Kidney (tissue), 22 donors: Measurements from ENCODE around the gene RBMX. TPM values are rescaled to one million over a fixed set of nuclear protein-coding genes. Genes with fewer than 3 reads are reported as not detected.
"Not testable (repeated sequence)": the region's sequence is repeated elsewhere in the genome, so short reads cannot be mapped to it uniquely, and the experiment has no call there.

ENCODE experiments used
- DNase-seq, 5 donors: peaks; one replicate each; pipeline ENCODE4 v3.0.0-alpha.2; 2013 to 2020
- FAIRE-seq: peaks from 2 replicates; lab custom pipeline; 2012; peaks lifted over from hg19 to GRCh38; lab: Jason Lieb, UNC
- H3K27ac ChIP-seq, 2 donors: one replicate each; pipeline ENCODE4 v1.7.0; 2013; ENCODE audit warnings: low read depth in 2 of 2, low read length in 2 of 2, inconsistent platforms in 1 of 2
- H3K27me3 ChIP-seq: one replicate; pipeline ENCODE4 v1.7.1; 2013; ENCODE audit warnings: low read length, inconsistent platforms; ENCODE audit not compliant: control insufficient read depth, insufficient read depth
- H3K36me3 ChIP-seq, 3 donors: one replicate each; pipeline versions ENCODE4 v1.7.0 to v1.7.1; 2013; ENCODE audit warnings: low read length in 3 of 3, control low read depth in 1 of 3, inconsistent platforms in 1 of 3; ENCODE audit not compliant: insufficient read depth in 3 of 3, control insufficient read depth in 2 of 3
- H3K4me1 ChIP-seq, 3 donors: one replicate each; pipeline versions ENCODE4 v1.7.0 to v1.7.1; 2013; ENCODE audit warnings: low read length in 3 of 3, inconsistent platforms in 1 of 3, low read depth in 1 of 3; ENCODE audit not compliant: control insufficient read depth in 2 of 3, insufficient read depth in 2 of 3
- H3K4me3 ChIP-seq, 3 donors: one replicate each; pipeline versions ENCODE4 v1.7.0 to v1.8.1; 2013; ENCODE audit warnings: low read length in 3 of 3, control low read depth in 1 of 3, inconsistent platforms in 1 of 3
- H3K9ac ChIP-seq, 3 donors: one replicate each; pipeline versions ENCODE4 v1.7.0 to v1.7.1; 2013; ENCODE audit warnings: low read length in 3 of 3, control low read depth in 1 of 3, inconsistent platforms in 1 of 3
- H3K9me3 ChIP-seq, 3 donors: one replicate each; pipeline versions ENCODE4 v1.7.0 to v1.7.1; 2013; ENCODE audit warnings: low read length in 3 of 3, control low read depth in 1 of 3, inconsistent platforms in 1 of 3; ENCODE audit not compliant: control insufficient read depth in 2 of 3, insufficient read depth in 1 of 3
- intact Hi-C: fragments of 100-400 bp; cut with DNase I; formaldehyde crosslinking; loops from one replicate; pipeline ENCODE4 v1.11.1; 2022
- long read RNA-seq, 10 donors: library from polyadenylated mRNA in 1 of 10; unstranded in 1 of 10; transcript quantifications; one replicate each; pipeline ENCODE4 v2.0.0 and lab custom pipeline, GENCODE V29; 2021 to 2026
- polyA plus RNA-seq: library from polyadenylated mRNA; stranded (reverse); fragments of 350-450 nt; fragmentation: Illumina TruSeq; extraction: RNeasy Lipid Tissue Mini Kit (QIAGEN cat#74804); gene quantifications from one replicate; pipeline ENCODE4 v1.2.3, GENCODE V29; 2014; ENCODE audit warnings: low read depth, low replicate concordance; ENCODE audit not compliant: insufficient read depth
- total RNA-seq: library from RNA; stranded (reverse); fragmentation: NEBNext Ultra II Directional; extraction: Animal tissue kit (Norgen Biotek cat#: 25700); gene quantifications from one replicate; pipeline ENCODE4 v1.2.1, GENCODE V29; 2021
- TF ChIP-seq, protein P1 (sequence below): IDR thresholded peaks from 3 replicates; pipeline ENCODE4 v1.5.1; 2012; ENCODE audit warnings: mild to moderate bottlenecking, moderate library complexity, borderline replicate concordance; ENCODE audit not compliant: insufficient read depth; ENCODE audit errors: extremely low read depth
- donor health status: control.
- donor health status: control.
- donor health status: control.
- donor health status: control.
- donor health status: control.
- donor health status: DM: yes; HTN: yes; CAD: no.
- donor health status: Normal renal cell carcinoma (clear cell type).

The RBMX gene
- total RNA-seq (143 TPM), polyA plus RNA-seq (95.0 TPM)
- long read RNA-seq, donor 1, transcript RBMX-210 (2 exons, 563 nt), result minor isoform, 19 of 145 reads
- long read RNA-seq, donor 1, transcript RBMX-205 (3 exons, 2,041 nt), result minor isoform, 6 of 145 reads
- long read RNA-seq, donor 1, transcript RBMX-201 (9 exons, 2,012 nt), result major isoform, 52 of 145 reads
- long read RNA-seq, donor 1, partial matches to known transcripts, result 65 of 145 reads
- long read RNA-seq, donor 1, other reads (novel, unspliced or antisense), result 0 of 145 reads
- long read RNA-seq, donor 2, transcript RBMX-201 (9 exons, 2,012 nt), result major isoform, 82 of 164 reads
- long read RNA-seq, donor 2, transcript RBMX-207 (8 exons, 2,148 nt), result minor isoform, 18 of 164 reads
- long read RNA-seq, donor 2, transcript RBMX-210 (2 exons, 563 nt), result minor isoform, 9 of 164 reads
- long read RNA-seq, donor 2, partial matches to known transcripts, result 51 of 164 reads
- long read RNA-seq, donor 2, other reads (novel, unspliced or antisense), result 0 of 164 reads
- long read RNA-seq, donor 3, transcript RBMX-210 (2 exons, 563 nt), result minor isoform, 24 of 227 reads
- long read RNA-seq, donor 3, transcript RBMX-201 (9 exons, 2,012 nt), result major isoform, 84 of 227 reads
- long read RNA-seq, donor 3, transcript RBMX-207 (8 exons, 2,148 nt), result minor isoform, 12 of 227 reads
- long read RNA-seq, donor 3, partial matches to known transcripts, result 91 of 227 reads
- long read RNA-seq, donor 3, other reads (novel, unspliced or antisense), result 14 of 227 reads
- long read RNA-seq, donor 4, transcript RBMX-210 (2 exons, 563 nt), result minor isoform, 19 of 231 reads
- long read RNA-seq, donor 4, transcript RBMX-207 (8 exons, 2,148 nt), result minor isoform, 33 of 231 reads
- long read RNA-seq, donor 4, transcript RBMX-201 (9 exons, 2,012 nt), result major isoform, 94 of 231 reads
- long read RNA-seq, donor 4, partial matches to known transcripts, result 77 of 231 reads
- long read RNA-seq, donor 4, other reads (novel, unspliced or antisense), result 6 of 231 reads
- long read RNA-seq, donor 5, transcript RBMX-201 (9 exons, 2,012 nt), result major isoform, 8 of 10 reads
- long read RNA-seq, donor 5, partial matches to known transcripts, result 0 of 10 reads
- long read RNA-seq, donor 5, other reads (novel, unspliced or antisense), result 0 of 10 reads
- long read RNA-seq, donor 6, transcript RBMX-210 (2 exons, 563 nt), result minor isoform, 20 of 284 reads
- long read RNA-seq, donor 6, transcript RBMX-205 (3 exons, 2,041 nt), result minor isoform, 6 of 284 reads
- long read RNA-seq, donor 6, transcript RBMX-201 (9 exons, 2,012 nt), result major isoform, 154 of 284 reads
- long read RNA-seq, donor 6, transcript RBMX-207 (8 exons, 2,148 nt), result minor isoform, 6 of 284 reads
- long read RNA-seq, donor 6, partial matches to known transcripts, result 98 of 284 reads
- long read RNA-seq, donor 6, other reads (novel, unspliced or antisense), result 0 of 284 reads
- long read RNA-seq, donor 7, transcript RBMX-201 (9 exons, 2,012 nt), result major isoform, 53 of 115 reads
- long read RNA-seq, donor 7, partial matches to known transcripts, result 33 of 115 reads
- long read RNA-seq, donor 7, other reads (novel, unspliced or antisense), result 23 of 115 reads
- long read RNA-seq, donor 8, transcript RBMX-207 (8 exons, 2,148 nt), result minor isoform, 5 of 125 reads
- long read RNA-seq, donor 8, transcript RBMX-205 (3 exons, 2,041 nt), result minor isoform, 7 of 125 reads
- long read RNA-seq, donor 8, transcript RBMX-201 (9 exons, 2,012 nt), result major isoform, 63 of 125 reads
- long read RNA-seq, donor 8, transcript RBMX-210 (2 exons, 563 nt), result minor isoform, 13 of 125 reads
- long read RNA-seq, donor 8, partial matches to known transcripts, result 31 of 125 reads
- long read RNA-seq, donor 8, other reads (novel, unspliced or antisense), result 6 of 125 reads
- long read RNA-seq, donor 9, transcript RBMX-201 (9 exons, 2,012 nt), result major isoform, 24 of 96 reads
- long read RNA-seq, donor 9, transcript RBMX-205 (3 exons, 2,041 nt), result minor isoform, 5 of 96 reads
- long read RNA-seq, donor 9, transcript RBMX-210 (2 exons, 563 nt), result minor isoform, 6 of 96 reads
- long read RNA-seq, donor 9, partial matches to known transcripts, result 59 of 96 reads
- long read RNA-seq, donor 9, other reads (novel, unspliced or antisense), result 0 of 96 reads
- long read RNA-seq, donor 10, transcript RBMX-205 (3 exons, 2,041 nt), result minor isoform, 5 of 132 reads
- long read RNA-seq, donor 10, transcript RBMX-207 (8 exons, 2,148 nt), result minor isoform, 10 of 132 reads
- long read RNA-seq, donor 10, transcript RBMX-201 (9 exons, 2,012 nt), result major isoform, 61 of 132 reads
- long read RNA-seq, donor 10, transcript RBMX-210 (2 exons, 563 nt), result minor isoform, 11 of 132 reads
- long read RNA-seq, donor 10, partial matches to known transcripts, result 45 of 132 reads
- long read RNA-seq, donor 10, other reads (novel, unspliced or antisense), result 0 of 132 reads

DNA sequence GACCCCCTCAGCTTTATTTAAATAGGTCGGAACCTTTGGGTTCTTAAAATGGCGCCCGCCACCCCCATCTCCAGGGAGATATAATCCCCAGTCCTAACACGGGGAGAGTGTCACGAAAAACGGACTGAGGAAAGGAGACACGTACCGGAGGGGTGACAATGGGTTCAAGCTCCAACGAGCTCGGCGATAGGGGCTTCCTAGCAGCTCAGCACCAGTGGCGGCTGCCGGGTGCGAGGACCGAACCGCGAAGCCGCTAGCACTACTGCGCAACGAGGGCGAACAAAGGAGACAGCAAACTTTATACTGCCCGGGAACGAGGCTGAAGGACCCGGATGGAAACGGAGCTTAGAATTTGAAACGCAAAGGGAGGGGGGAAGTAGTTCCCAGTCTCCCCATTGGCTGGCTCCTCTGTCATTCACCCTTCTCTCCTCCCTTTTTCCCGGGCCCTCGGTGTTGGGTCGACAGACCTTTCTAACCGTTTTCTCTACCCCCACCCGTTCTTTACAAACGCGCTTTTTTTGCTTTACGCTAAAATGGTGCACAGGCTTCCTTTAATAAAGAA, at the start of gene RBMX:
Gene RBMX, minus strand, starts transcription at position 274 of the 562 bp plus-strand sequence. CDS start 1,298 bp downstream, outside the sequence.
- peaks cover 0 to 2% (median 0%) of the 10 kb centered on the region in 3 donors for H3K4me1 ChIP-seq
- no peaks in the 10 kb centered on the region for H3K9me3 ChIP-seq
- H3K27ac ChIP-seq, result peak within 1 kb of the TSS; percentile 91 to 96
- H3K27me3 ChIP-seq, result no peaks in the 10 kb centered on the region
- TF ChIP-seq, protein P1, sequence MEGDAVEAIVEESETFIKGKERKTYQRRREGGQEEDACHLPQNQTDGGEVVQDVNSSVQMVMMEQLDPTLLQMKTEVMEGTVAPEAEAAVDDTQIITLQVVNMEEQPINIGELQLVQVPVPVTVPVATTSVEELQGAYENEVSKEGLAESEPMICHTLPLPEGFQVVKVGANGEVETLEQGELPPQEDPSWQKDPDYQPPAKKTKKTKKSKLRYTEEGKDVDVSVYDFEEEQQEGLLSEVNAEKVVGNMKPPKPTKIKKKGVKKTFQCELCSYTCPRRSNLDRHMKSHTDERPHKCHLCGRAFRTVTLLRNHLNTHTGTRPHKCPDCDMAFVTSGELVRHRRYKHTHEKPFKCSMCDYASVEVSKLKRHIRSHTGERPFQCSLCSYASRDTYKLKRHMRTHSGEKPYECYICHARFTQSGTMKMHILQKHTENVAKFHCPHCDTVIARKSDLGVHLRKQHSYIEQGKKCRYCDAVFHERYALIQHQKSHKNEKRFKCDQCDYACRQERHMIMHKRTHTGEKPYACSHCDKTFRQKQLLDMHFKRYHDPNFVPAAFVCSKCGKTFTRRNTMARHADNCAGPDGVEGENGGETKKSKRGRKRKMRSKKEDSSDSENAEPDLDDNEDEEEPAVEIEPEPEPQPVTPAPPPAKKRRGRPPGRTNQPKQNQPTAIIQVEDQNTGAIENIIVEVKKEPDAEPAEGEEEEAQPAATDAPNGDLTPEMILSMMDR, result no peak
- H3K36me3 ChIP-seq, result peaks cover 0 to 7% (median 4%) of the 10 kb centered on the region in 3 donors
- DNase-seq, result peak; percentile 93 to 97 (median 94)
- peak; percentile 76 for FAIRE-seq
- H3K9ac ChIP-seq, result peak within 1 kb of the TSS; percentile 90 to 97 (median 91)
- H3K4me3 ChIP-seq, result peak within 1 kb of the TSS; percentile 90 to 98 (median 96)
- intact Hi-C loops, result no loop called here

DNA sequence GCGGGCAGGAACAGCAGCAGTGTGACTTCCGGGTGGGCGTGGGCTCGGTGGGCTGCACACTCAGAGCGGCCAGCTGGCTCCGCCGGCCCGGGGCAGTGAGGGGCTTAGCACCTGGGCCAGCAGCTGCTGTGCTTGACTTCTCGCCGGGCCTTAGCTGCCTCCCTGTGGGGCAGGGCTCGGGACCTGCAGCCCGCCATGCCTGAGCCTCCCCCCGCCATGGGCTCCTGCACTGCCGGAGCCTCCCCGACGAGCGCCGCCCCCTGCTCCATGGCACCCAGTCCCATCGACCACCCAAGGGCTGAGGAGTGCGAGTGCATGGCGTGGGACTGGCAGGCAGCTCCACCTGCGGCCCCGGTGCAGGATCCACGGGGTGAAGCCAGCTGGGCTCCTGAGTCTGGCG, 40.9 kb upstream of the RBMX start:
- H3K4me1 ChIP-seq, DNase-seq, H3K27ac ChIP-seq, H3K27me3 ChIP-seq, H3K4me3 ChIP-seq, H3K9ac ChIP-seq, H3K9me3 ChIP-seq, H3K36me3 ChIP-seq, intact Hi-C loops, FAIRE-seq: not testable (repeated sequence)

DNA sequence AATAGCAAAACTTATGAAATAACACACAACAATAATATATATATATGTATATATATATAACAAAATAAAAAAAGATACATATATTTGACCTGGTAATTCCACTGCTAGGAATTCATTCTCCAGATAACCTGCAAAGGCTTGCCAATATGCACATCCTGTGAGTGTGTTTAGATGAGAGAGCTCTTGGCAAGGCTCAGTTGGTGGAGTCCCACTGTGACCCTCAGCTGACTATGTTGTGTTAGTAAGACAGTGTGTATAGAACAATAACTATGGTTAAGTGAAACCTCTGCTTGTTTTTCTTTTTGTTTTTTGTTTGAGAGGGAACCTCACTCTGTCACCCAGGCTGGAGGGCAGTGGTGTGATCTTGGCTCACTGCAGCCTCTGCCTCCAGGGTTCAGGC, 39.5 kb upstream of the RBMX start:
- no peak overlapping the region for H3K9ac ChIP-seq
- TF ChIP-seq, protein P1, result no peak
- no peak overlapping the region for H3K4me3 ChIP-seq
- H3K27me3 ChIP-seq, result no peaks in the 10 kb centered on the region
- H3K4me1 ChIP-seq, result no peaks in the 10 kb centered on the region
- intact Hi-C loops, result no loop called here
- DNase-seq, result no peak
- H3K27ac ChIP-seq, result no peak overlapping the region
- H3K36me3 ChIP-seq, result no peaks in the 10 kb centered on the region
- FAIRE-seq, result no peak
- H3K9me3 ChIP-seq, result no peaks in the 10 kb centered on the region
